ACHN (cell line): ENCODE measurements around the gene TMBIM1.
"Not testable (repeated sequence)": the region's sequence is repeated elsewhere in the genome, so short reads cannot be mapped to it uniquely, and the experiment has no call there.

Experiments used
- DNase-seq: peaks from one replicate; pipeline ENCODE4 v3.0.0-alpha.2; 2015
- in situ Hi-C: cut with HindIII; loops from 2 replicates; pipeline ENCODE4 v1.10.0; 2017; ENCODE audit warnings: low sequenced_read_pairs, low pct_ligation_motif_present, low pct_unique_long_range_greater_than_20kb

Gene TMBIM1

DNA sequence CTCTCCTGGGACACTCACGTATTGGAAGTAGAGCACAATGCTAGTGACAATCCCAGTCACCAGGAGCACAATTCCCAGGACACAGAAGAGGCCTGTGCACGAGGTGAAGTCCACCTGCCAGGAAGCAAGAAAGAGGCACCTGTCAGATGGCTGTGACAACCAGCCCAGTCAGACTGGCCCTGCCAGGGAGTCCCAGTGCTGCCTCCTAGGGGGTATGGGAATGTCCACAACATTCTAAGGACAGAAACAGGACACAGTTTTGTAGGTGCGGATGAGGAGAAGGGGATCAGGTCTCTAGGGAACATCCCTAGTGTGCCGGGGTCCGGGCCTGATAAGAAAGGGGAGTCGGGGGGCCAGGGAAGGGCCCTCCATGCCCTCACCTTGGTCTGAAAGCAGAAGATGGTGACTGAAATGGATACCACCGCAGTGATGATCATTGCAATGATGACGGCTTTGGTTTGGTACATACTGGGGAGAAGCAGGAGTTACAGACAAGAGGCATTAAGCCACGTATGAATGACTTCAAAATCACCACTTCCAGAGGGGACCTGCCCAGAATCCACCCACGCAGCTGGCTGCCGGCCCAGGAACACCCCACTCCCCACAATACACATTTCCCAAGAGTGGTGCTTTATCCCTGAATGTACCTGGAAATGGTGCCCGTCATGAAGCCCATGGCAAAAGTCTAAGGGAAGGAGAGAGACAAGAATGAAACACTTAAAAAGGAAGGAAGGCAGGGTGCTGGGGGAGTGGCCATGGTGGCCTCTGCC, 15.1 kb downstream of the TMBIM1 start:
- in situ Hi-C loops, result no loop called here
- no peak for DNase-seq

DNA sequence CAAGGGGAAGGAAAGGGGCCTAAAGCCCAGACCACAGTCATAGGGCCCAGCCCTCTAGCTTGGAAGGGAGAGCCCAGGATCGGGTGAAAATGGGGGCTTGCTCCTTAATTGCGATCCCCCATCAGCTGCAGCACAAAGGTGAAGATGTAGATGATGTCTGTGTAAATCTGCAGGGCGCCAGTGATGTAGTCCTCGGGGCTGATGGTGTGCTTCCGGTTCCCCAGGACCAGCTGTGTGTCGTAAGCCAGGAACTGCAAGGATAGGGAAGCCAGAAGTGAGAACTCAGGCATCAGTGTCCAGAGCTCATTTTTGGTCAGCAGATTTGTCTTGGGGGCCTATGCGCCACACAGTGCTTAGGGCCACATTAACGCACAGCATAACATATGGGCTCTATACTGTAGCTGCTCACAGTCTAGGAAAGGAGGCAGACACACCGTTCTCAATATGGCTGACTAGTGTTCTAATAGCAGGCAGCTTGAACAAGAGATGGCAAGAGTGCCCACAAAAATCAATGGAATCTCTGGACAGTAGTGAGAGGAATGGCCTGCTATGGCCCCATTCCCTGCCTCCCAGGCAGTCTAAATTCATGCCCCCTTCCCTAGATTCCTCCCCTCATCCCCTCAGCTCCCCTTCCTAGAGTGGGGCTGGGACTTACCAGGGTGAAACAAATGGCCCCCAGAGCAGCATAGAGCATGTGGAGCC, 16.8 kb downstream of the TMBIM1 start:
- in situ Hi-C loops, result no loop called here

DNA sequence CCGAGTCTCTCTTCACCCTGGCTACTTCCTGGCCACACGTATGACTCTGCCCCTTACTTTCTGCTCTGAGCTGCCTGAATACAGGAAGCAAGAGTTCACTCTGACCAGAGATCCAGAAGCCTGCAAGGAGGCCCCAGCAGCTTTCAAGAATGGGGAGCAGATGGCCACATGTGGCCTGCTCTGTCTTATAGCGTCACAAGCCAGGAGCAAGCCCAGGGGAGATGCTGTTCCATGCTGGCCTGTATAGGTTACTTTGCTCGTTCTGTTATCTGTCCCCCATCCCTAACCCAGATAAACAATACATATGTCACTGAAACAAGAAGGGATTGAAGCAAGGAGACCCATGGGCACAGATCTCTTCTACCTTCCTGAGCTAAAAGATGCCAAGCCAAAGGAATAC, 17.7 kb downstream of the TMBIM1 start:
- no peak for DNase-seq
- in situ Hi-C loops, result no loop called here

More for the DNA sequence above, 16.8 kb downstream of the TMBIM1 start:
- no peak for DNase-seq

DNA sequence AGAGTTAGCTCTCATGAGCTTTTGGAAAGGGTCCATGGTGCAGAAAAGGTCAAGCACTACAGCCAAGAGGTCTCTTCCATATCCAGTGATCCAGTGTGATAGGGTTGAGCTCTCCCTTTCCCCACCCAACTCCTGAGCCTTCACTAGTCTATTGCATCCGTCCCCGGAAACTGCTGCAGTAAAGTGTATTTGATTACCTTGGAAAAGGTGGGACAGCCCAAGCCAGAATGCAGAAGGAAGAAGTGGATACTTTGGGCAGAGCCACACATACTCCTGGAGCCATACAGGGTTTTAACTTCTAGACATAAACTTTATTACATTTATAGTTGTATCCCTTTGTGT, 18.4 kb downstream of the TMBIM1 start:
- in situ Hi-C loops, result no loop called here
- no peak for DNase-seq

DNA sequence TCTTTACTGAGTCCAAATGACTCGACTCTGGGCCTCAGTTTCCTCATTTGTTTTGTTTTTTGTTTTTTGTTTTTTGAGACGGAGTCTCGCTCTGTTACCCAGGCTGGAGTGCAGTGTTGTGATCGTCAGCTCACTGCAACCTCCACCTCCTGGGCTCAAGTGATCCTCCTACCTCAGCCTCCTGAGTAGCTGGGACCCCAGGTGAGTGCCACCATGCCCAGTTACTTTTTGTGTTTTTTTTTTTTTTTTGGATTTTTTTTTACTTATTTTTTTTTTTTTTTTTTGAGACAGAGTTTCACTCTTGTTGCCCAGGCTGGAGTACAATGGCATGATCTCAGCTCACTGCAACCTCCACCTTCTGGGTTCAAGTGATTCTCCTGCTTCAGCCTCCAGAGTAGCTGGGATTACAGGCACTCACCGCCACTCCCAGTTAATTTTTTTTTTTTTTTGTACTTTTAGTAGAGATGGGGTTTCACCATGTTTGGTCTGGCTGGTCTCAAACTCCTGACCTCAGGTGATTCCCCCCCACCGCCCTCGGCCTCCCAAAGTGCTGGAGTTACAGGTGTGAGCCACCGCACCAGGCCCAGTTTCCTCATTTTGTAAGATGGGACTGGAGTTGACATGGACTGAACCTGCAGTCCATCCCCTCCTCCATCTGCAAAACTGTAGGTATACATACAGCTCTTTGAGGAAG, 18.9 kb downstream of the TMBIM1 start:
- DNase-seq, in situ Hi-C loops: not testable (repeated sequence)

DNA sequence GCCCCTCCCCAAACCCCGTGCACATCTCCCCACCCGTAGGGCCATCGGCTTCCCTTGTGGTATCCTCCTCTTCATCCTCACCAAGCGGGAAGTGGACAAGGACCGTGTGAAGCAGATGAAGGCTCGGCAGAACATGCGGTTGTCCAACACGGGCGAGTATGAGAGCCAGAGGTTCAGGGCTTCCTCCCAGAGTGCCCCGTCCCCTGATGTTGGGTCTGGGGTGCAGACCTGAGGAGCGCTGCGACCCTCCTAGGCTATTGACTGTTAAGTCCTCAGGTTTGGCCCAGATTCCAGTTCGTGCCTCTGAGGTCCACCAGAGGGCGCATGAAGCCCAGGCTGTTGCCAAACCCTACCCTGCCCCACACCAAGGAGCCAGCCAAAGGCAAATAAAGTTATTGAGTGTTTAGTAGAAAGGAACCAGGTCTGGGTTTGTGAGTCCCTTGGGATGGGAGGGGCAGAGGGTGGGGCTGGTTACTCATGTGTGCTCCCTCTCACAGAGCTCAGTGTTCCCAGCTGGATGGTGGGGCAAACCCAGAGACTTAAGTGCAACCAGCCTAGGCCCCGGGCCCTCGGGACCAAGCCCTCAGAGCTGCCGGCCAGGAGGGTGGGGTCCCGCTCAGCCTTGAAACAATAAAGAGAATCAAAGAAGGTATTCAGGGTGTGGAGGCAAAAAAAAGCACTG, 19.6 kb downstream of the TMBIM1 start:
- in situ Hi-C loops, result no loop called here
- DNase-seq, result peak; percentile 89

DNA sequence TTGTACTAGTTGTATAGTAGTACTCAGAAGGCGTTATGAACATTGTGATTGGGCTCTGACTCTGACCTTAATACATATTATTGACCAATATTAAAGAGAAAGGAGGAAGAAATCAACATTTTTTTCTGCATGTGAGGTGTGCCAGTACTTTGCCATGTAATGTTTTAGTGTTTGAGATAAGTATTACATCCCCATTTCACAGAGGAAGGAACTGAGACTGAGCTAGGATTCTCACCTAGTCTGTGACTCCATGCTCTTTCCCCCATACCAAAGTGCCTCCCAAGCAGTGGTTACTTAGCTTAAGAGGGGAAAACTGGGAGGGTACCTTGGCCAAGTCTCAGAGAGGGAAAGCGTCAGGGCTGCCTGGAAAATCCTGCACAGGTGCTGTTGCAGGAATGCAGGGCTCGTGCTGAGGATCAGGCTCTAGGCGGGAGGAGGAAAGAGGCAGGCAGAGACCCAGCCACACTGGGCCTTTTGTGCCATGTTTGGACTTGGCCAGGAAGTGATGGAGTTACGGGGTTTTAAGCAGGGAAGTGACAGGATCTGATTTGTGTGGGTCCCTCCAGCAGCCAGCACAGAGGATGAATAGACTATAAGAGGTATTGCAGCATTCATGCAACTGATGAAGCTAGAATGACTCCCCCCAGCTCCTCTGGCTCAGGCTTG, 20.3 kb downstream of the TMBIM1 start:
- DNase-seq, result no peak
- in situ Hi-C loops, result no loop called here

DNA sequence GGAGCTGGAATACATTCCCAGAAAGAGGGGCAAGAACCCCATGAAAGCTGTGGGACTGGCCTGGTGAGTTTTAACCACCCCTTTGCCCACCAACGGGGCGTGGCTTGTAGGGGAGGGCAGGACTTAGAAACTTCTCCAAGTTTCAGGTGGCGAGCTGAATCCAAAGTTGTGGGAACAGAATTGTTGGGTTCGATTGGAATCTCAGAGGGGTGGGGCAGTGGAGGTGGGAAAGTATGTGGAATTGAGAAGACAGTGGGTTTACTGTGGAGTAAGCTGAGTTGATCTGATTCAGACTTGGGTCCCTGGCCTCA, 20.9 kb downstream of the TMBIM1 start:
- DNase-seq, result no peak
- in situ Hi-C loops, result no loop called here

DNA sequence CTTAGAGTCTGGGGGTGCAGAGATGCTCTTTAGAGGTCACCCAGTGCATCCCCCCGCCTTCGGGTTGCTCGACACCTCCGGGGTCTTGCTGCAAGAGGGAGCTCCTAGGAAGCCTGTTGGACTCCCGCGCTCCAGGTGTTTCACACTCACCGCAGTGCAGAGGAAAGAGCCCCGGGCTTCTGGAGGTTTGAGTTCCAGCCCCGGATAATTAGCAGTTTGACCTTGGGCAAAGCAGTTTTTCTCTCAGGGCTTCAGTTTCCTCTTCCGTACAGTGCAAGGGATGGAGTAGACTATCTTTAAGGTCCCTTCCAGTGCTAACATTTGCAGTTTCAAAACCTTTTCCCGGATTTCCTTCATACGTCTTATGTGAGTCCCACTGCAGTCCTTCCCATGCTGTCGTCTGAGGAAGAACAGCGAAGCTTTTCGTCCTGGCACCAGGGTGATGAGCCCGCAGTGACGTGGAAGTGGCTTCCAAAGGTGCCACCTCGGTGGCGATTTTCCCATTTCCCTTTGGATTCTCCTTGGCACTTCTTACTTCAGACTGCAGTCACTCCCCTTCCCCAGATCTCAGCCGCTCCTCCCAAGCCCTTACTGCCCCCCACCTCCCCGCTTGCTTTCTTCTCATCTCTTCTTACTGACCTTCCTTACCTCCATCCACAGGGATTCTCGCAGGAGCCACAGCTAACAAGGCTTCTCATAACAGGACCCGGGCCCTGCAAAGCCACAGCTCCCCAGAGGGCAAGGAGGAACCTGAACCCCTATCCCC, 21.4 kb downstream of the TMBIM1 start:
- peak; percentile 20 for DNase-seq
- in situ Hi-C loops, result no loop called here

DNA sequence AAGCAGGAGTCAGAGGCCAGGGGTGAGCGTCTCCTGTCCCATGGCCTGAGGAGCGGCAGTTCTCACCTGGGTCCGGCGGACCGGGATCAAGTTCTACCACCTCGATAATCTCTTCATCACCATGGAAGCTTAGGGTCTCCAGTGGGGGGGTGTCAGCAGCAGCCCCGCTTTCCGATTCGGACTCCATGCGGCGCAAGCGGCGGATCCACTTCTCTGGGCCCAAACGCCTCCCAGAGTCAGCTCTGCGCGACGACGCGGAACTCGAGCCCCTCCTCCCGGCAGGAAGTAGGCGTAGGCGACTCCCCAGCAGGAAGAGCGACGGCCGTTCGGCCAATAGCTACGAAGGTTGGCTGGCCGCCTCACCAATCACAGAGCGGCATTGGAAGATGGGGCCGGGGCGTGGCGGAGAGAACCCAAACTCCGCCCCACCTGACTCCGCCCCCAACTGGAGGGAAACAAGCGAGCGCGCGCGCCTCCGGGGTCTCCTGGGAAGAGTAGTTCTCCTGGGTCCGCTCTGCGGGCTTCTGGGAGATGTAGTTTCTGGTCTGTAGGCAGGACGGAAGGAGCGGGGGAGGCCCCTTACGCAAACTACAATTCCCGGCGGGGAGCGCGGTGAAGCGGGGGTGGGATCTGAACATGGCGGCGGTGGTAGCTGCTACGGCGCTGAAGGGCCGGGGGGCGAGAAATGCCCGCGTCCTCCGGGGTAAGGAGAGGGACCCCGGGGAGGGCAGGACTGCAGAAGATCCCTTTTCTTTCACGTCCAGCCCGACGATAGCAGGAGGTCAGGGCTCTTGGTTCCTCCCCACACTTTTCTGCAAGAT, 22.2 kb downstream of the TMBIM1 start, which contains the start of the genes AAMP and PNKD:
TSS of gene AAMP (minus strand) at position 238 of the 821 bp plus-strand sequence. CDS start at position 187, 51 bp downstream.
TSS of gene PNKD (plus strand) at position 620 of the 821 bp plus-strand sequence. CDS start at position 637, 17 bp downstream.
- DNase-seq, result peak; percentile 99
- in situ Hi-C loops, result no loop called here

DNA sequence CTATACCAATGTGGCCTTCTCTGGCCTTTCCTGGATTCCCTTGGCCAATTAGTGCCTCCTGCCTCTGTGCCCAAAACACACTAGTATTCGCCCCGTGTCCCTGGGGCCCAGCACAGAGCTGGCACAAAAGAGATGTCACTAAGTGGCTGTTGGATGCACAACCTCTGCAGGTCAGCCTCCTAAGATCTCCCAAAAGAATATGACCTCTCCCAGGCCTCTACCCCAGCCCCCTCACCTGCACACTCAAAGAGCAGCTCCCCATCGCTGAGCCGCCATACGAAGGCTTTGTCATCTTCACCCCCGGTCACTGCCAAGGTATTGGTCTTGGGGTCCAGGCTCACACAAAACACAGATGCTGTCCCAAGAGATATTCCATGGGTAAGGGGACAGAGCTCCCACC, 25.0 kb downstream of the TMBIM1 start:
- in situ Hi-C loops, result no loop called here
- DNase-seq, result no peak

DNA sequence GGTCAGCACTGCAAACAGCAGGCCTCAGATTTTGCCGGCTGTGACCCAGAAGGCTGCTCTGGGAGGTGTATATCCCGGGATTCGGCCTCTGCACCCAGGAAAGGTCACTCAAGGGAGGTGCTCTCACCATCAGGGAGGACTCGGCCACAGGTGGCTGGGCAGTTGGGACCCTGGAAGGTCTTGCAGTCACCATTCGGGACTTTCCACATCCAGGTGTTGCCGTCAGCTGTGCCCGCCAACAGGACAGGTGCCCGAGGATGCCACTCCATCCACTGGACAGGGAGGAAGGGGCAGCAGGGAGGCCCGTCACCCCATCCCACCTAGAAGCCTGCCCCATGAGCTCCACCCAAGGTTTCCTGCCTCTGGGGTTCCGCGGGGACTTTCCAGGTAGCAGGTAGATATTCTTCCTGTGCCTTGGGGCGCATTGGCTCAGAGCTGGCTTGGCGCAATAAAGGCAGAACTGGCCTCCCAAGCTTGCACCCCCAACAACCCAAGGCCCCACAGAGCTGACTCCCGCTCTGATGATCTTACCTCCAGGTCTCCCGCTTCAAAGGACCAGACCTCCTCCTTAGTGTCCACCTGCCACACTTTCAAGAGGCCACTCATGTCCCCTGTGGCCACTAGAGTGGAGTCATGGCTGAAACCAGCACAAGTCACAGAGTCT, 25.9 kb downstream of the TMBIM1 start:
- no peak for DNase-seq
- in situ Hi-C loops, result no loop called here

DNA sequence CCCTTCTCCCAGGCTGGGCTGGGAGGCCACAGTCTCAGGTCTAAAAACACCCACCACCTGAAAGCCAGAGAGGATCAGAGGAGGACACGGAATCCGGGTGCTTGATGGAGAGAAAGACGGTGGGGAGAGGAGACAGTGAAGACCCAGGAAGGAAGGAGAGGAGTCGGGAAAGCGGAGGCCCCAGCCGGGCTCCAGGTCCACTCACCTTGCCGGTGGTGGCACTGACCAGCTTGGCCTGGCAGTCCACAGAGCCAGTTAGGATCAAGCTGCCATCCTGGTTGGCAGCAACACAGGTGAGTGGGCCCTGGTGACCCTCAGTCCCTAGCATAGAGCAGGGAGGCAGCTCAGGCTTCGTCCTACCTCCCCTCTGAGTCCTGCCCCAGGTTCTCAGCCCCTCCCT, 26.7 kb downstream of the TMBIM1 start:
- in situ Hi-C loops, result no loop called here
- DNase-seq, result no peak

DNA sequence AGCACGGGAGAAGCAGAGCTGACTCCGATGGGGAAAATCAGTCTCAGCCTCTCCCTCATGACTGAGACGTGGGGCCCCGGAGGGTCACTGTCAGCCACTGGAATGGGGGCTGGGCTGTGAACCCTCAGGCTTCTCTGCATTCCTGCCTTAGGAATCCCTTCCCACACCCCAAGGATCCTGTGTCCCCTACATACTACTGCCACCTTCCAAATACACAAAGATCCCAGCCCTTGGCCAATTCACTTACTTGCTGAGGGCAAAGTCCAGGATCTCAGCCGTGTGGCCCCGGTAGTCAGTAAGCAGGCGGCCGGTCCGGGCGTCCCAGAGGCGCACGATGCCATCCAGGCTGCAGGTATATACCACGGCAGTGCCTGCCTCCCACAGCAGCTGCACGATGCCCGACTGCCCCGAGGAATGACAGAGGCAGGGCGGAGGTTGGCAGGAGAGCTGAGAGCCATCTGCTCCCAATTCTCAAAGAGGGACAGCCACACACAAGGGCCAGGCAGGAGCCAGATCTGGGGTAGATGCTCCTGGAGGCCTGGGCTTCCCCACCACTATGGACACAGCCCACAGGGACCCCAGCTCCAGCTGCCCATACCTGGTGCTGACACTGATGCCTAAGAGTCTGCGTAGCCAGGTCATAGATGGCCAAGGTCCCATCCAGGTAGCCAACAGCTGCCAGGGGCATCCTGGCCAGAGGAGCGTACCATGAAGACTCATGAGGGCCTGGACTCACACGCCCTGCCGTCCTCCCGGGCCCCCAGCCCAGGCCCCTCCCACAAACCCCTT, 27.3 kb downstream of the TMBIM1 start:
- in situ Hi-C loops, result no loop called here
- no peak for DNase-seq

DNA sequence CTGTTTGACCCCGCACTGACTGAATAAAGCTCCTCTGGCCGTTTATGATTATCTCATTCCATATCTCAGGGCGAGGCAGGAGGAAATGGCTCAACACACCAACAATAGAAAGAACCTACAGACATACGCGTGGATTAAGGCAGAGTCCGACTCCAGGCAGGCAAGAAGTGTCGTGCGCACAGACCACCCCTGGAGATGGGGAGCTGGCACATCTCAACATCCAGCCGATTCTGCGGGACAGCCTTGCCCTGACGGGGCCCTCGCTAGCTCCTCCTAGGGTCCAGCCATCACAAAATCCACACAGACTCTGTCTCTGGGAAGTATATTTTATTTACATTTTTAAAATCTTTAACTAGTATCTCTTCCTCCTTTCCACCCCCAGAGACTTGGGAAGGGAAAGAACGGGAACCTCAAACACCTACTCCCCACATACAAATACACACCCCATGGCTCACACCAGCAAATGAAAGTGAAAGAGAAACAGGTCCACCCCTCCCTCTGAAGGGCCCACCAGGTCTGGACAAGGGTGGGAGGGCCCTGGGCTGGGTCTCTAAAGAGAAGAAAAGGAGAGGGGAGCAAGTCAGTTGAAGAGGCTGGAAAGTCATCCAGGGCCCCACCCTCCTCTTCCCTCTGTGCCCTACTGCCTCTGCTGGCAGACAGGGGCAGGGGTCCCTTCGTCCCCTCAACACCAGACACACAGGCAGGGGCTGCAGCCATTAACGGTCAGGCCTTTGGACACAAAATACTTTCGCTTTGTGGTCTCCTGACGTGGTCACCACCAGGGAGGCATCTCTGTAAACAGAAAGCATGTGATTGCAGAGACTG, 28.3 kb downstream of the TMBIM1 start:
- no peak for DNase-seq
- in situ Hi-C loops, result no loop called here
